Activated CD4-positive, alpha-beta T cell treated with anti-CD3 and anti-CD28 coated beads, Interleukin-2, Interleukin-6, amounts not matched to agents 100 ng/mL and 50 ng/mL, durations not matched to agents 16 hours and 8 hours (primary cell): Measurements from ENCODE around the gene BMPR1A.

ENCODE experiments used
- DNase-seq: peaks from one replicate; pipeline ENCODE4 v3.0.0-alpha.2; 2020

The BMPR1A gene

DNA sequence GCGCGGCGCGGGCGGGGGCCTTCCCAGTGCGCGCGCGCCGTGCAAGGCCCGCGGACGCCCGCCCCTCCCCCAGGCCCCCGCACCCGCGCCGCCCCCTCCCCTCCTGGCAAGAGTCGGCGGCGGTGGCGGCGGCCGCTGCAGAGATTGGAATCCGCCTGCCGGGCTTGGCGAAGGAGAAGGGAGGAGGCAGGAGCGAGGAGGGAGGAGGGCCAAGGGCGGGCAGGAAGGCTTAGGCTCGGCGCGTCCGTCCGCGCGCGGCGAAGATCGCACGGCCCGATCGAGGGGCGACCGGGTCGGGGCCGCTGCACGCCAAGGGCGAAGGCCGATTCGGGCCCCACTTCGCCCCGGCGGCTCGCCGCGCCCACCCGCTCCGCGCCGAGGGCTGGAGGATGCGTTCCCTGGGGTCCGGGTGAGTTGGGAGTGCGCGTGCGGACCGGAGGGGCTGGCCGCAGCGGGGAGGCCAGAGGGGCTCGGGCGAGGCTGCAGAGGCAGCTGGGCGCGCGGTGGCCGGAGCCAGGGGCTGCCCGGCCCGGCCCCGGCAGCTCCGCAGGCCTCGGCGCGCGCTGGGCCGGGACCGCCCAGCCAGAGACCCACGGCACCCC, at the start of gene BMPR1A:
TSS of gene BMPR1A (plus strand) at position 109 of the 602 bp plus-strand sequence. CDS start 119,400 bp downstream, outside the sequence.
- DNase-seq = no peak

DNA sequence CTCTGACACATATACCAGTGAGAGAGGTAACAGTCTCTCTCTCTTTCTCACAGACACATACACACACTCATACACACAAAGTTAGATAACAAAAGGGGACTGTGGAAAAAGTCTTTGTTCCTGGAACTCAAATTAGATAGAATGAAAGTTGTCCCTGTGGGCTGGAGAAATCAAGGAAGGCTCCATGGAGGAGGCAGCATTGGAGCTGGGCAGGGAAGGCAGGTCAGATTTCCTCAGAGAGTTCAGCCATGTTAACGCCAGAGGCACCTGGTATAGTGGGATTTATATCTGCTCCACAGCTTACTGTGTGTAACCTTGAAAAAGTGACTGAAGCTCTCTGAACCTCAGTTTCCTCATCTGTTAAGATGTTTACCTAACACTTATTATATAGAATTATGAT, 49.4 kb upstream of the BMPR1A start:
- no peak for DNase-seq

DNA sequence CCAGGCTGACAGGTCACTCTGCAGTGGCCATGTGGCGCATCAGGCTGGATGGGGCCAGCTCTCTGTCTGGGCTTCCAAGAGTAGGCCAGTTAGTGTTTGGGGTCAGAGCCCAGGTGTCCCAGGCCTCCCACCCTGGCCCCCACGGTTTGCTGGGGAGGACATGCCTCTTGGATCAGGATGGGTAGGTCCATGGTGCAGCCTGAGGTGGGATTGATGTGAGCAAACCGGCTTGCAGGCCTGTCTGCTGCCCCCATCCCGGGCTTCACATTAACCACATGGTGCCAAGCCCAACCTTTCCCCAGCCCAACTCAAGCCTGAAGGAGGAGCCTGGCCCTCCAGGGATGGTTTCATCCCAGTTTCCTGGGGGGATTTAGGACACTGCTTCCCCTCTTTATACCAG, 48.9 kb upstream of the BMPR1A start:
- no peak for DNase-seq

DNA sequence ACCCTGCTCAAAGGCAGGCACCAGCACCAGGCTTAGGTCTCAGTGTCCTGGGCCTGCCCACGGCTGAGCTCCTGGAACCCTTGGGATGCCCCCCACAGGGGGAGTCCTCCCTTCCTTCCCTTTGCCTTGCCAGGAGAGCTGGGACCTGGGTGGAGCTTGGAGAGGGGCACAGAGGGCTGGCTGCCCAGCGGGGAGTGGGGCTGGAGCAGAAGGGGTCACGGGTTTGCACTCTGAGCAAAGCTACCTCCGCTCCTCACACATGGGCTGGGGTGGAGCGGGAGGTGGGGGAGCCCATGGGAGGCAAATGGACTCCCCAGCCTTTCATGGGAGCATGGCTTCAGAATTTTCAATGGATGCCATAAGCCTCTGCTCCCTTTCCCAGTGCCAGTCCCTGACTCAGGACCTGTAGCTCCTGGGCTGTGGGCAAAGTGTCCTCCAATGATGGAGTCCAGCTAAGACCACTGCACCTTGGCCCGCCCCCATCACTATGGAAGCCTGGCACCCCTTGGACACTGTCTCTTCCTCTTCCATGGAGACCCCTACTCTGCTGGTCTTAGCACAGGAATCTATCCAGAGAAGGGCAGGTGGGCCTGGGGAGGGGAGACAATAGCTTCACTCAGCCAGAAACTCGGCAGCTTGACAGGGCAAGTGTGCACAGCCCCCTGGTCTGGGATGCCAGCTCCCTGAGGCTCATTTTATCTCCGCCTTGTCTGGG, 48.2 kb upstream of the BMPR1A start:
- DNase-seq = no peak

DNA sequence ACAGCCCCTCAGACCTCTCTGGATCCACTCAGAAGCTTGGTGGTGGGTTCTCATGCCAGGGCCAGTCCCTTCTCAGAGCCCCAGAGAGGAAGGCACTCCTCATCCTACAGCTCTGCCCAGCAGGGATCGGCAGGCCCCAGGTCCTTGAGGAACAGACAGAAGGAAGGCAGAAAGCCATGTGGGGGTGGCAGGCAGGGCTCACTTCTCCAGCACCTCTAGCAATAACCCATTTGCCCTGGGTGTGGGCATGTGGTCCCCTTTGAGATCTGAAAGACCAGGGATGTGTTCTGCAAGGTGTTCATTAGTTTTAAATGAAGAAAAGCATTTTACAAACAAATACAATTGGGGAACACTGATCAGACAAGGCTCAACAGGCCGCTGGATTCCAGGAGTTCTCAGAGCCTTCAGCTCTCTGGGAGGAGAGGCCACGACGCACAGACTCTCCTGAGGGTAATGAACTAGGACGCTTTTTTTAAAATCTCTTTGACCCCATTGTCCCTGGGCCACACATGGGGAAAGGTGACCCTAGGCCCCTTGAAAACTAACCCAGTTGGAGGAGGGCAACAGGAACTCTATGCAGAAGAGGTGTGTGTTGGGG, 47.5 kb upstream of the BMPR1A start:
- DNase-seq = no peak

DNA sequence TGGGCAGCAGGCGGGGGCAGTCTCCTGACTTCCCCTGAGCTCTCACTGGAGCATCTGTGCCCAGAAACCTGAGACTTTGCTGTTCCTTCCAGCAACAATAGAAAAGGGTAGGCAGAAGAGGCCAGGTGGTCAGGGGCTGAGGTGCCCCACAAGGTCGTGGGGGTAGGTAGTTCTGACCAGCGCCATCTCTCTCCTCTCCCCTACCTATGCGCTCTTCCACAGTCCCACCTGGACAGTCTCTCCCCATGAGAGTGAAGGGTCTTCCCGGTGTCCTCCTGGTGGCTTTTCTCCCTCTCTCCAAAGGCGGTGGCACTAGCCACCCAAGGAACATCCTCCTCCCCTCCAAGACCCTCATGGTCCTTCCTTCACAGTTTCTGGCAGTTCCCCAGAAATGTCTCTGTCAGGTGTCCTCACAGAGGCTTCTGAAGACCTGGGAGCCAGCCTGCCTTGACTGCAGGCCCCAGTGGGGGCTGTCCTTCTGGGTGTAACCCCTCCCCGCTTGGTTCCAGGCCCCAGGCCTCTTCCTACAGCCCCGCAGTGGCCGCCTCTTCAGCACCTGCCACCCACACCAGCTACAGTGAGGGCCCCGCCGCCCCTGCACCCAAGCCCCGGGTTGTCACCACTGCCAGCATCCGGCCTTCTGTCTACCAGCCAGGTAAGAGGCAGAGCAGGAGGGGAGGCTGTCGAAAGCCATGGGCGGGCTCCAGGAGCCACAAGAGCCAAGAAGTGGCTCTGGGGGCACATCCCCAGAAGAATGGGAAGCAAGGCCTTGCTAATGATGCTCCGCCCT, 46.8 kb upstream of the BMPR1A start:
- DNase-seq = no peak

DNA sequence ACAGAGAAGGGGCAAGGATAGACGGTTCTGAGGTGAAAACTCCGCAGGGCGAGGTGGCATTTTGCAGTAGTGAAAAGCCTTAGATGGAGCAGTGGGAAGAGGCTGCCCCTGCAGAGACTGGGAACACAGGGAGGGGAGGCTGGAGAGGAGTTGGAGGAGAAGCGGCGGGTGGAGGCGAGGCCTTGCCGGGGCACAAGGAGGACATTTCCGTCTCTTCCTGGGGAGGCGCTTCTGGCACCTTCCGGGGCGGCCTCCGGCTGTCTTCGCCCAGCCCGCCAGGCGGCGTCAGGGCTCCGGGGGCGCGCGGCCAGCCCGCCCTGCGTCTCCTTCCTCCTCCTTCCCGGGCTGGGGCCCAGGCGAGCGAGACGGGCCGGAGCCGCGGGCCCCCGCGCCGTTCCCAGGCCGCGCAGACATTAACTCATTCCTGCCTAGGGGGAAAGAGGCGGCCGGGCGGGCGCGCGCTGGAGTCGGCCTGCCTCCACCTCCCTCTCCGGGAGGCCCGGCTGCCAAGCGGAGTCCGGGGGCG, 45.4 kb upstream of the BMPR1A start:
- DNase-seq = peak; percentile 91

DNA sequence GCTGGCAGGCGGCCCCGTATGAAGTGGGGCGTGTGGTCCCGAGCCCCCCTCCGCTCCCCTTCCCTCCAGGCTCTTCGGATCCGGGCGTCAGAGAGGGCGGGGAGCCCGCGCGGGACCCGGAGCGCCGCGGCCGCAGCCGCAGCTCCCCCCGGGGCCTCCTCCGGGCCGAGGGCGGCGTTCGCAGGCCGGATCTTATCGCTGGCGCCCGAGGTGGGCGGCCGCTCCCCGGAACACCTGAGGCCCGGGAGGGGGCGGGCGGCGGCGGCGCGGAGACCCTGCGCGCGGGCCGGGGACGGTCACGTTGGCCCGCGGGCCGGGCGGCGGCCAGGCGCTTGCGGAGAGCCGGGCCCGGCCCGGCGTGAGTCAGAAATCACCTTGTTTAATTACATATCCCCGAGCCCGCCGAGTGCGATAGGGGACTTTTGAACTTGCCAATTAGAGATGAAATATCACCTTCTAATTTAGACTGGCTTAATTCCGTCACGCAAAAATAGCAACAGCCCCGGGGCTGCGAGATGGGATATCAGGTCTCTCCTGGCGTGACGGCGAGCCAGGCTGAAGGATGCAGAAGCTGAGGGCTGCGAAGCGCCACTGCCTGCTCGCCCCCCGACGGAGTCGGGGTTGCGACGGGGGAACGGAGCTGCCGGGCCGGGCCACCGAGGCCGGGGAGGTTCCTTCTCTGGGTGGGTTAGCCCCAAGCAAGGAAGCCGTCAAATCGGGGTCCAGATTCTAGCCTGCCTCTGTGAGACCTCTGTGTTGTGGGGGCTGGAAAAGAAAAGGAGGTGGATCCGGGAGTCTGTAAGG, 44.7 kb upstream of the BMPR1A start:
- DNase-seq = peak; percentile 55

DNA sequence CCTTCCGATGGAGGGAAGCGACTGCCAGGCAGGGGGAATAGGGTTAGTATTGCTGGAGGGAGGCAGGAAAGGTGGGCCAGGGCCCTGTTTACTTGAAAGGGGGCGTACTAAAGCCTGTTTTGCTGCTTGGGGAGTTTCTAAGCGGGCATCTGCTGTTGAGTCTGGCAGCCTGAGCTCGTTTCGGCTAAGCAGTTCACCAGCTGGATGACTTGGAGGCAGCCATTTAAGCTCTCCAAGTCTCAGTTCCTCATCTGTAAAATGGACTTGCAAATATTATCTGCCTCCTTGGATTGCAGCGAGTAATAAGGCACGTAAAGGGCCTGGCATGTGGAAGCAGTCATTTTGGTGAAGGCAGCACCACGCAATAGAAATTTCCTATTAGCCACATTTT, 44.1 kb upstream of the BMPR1A start:
- no peak for DNase-seq

DNA sequence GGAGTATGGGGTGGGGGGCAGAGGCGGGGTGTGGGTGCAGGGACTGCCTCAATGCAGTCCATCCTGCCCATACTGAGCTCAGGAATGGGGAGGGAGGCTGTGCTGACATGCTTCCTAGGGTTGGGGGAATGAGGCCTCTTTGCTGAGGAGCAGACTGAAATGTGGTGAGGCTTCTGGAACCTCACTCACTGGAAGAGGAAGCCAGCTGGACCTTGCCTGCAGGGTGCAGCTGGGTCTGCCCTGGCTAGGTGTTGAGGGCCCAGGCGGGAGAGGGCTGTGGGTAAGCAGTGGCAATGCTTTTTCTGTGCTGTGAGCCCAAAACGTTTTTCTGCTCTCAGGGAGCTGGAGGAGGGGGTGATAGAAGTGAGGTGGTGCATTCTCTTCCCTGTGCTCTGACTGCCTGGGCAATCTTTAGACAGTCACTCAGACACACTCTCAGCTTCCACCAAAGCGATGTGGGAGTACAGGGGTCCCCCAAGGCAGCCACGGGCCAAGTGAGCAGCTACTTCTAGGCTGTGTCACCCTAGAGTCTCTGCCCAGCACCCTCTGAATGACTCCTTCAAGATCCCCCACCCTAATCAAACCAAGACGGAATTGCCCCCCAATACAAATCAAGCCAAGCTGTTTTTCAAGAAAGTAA, 41.1 kb upstream of the BMPR1A start:
- no peak for DNase-seq

DNA sequence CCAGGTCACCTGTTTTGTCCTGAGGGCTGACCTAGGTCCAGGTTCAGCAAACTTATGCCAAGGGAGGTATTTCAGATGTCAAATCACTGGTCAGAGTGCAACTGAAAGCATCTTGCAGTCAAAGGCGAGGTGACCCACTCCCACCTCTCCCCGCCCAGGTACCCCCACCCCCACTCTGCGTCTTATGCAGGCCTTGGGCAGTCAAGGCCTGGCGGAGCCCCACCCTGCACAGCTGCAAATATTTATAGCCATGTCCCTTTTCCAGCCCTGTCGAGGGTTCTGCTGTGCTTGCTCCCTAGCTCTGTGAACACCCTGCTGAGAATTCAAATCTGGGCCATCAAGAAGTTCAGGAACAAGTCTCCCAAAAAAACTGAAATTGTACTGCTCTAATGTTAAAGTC, 40.6 kb upstream of the BMPR1A start:
- no peak for DNase-seq

DNA sequence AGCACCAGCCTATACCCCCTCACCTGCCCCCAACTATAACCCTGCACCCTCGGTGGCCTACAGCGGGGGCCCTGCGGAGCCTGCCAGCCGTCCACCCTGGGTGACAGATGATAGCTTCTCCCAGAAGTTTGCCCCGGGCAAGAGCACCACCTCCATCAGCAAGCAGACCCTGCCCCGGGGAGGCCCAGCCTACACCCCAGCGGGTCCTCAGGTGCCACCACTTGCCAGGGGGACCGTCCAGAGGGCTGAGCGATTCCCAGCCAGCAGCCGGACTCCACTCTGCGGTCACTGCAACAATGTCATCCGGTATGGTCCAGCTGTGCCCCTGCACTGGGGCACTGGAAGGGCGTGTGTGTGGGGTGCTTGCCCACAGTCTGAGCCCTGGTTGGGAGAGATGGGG, 40.0 kb upstream of the BMPR1A start:
- no peak for DNase-seq

DNA sequence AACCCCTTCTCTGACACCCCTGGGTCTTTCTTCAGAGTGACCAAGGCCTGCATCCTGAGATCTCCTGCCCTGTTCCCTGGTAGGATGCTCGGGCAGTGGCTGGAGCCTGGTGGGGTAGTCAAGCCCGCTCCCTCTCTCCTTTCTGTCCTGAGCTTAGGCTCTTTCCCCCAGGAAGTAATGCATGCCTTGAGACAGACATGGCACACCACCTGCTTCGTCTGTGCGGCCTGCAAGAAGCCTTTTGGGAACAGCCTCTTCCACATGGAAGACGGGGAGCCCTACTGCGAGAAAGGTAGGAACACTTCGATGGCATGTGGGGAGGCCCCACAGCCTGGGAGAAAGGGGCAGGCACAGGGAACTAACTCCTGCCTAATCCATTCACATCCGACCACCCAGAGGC, 37.9 kb upstream of the BMPR1A start:
- no peak for DNase-seq

DNA sequence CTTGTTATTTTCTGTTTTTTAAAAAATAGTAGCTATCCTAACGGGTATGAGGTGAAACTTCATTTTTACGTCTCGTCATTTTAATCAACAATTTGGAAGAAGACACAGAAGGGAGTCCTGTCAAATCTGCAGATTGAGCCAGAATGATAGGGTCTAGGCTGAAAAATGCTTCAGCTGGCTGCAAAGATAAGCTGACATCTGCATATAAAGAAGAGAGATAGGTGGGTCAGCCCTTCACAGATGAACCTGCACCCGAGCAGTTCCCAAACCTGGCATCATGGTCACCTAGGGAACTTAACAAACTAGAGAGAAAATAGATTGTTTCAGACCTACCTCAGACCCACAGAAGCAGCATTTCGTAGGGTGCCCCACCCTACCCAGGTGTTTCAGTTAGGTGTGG, 35.2 kb upstream of the BMPR1A start:
- no peak for DNase-seq

DNA sequence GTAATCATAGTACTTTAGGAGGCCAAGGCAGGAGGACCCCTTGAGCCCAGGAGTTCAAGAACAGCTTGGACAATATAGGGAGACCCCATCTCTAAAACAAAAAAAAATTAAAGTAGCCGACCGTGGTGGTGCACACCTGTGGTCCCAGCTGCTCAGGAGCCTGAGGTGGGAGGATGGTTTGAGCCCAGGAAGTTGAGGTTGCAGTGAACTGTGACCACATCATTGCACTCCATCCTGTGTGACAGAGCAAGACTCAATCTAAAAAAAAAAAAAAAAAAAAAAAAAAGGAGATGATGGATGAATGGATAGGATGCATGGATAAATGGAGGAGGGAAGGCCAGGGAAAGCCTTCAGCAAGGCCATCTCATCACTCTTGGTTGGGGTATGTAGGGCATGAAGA, 33.4 kb upstream of the BMPR1A start:
- peak; percentile 12 for DNase-seq

DNA sequence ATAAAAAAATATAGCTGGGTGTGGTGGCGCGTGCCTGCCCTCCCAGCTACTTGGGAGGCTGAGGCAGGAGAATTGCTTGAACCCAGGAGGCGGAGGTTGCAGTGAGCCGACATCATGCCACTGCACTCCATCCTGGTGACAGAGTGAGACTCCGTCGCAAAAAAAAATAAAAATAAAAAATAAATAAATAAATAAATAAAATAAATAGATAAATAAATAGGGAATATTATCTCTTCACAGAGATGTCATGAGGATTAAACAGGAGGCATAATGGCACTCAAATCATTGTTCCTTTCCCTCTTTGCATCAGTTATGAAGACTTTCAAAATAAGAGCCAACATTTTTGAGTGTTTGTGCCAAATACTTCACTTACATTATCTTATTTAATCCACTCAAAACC, 32.0 kb upstream of the BMPR1A start:
- DNase-seq = no peak

DNA sequence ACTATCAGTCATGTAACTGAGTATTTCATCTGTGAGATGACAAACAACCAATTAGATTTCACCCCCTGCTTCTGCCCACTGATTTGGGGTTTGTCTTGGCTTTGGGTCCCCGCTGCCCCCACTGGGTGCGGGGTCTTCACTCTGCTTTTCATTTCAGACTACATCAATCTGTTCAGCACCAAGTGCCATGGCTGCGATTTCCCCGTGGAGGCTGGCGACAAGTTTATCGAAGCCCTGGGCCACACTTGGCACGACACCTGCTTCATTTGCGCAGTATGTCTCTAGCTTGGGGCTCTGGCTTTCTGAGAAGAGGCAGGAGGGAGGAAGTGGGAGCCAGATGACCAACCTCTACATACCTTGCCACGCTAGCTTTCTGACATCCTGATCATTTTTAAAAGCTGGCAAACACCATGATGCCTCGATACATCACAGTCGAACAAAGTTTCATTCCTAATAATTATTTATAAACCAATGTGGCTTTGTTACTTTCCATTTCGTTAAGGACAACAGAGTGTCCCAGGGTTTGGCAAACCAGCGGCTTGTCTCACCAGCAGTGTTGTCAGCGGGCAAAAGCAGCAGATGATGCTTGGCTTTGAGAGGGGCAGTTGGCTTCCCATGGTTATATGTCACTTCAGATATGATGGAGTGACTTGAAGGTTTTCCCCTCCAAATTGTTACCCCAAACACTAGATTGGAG, 30.3 kb upstream of the BMPR1A start:
- no peak for DNase-seq

DNA sequence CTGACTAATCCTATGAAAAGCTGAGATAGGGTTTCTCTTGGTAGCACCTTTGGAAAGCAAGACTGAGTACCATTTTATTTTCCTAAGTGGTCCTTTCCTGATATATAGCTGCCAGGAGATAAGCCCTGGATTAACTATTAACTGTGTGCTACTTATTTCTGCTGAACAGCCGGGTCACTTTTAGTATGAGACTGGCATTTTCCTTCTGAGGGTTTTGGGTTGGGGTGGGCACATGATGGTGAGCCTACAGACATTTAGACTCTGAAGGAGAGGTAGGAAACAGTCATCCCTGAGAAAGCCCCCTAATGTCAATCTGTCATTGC, 29.8 kb upstream of the BMPR1A start:
- no peak for DNase-seq

DNA sequence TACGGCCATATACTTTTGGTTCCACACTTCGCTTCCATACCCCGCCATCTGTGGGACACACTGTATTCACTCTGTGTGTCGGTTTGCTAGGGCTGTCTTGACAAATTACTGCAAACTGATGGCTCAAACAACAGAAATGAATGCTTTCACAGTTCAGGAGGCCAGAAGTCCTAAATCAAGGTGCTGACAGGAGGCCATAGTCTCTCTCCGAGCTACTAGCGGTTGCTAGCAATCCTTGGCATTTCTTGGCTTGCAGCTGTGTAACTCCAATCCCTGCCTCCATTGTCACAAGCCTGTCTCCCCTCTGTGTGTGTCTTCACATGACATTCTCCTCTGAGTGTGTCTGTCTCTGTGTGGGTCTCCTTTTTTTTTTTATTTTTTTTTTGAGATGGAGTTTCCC, 28.9 kb upstream of the BMPR1A start:
- no peak for DNase-seq

DNA sequence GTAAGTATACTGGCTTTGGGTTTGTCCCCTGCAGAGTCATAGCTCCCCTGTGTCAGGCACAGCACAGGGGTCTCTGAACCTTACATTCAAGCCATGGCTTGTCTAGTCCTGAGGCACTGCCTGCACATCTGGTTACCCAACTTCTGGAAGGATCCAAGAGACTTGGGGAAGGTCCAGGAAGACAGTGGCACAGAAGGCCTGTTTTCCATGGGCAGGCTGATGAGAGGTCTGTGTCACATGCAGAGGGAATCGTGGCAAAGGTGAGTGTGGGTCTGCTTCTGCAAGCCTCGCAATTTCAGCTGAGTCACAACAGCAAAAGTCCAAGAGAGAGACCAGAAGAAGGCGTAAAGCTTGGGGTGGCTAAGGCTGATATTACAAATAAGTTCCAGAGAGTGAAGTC, 28.4 kb upstream of the BMPR1A start:
- DNase-seq = no peak

DNA sequence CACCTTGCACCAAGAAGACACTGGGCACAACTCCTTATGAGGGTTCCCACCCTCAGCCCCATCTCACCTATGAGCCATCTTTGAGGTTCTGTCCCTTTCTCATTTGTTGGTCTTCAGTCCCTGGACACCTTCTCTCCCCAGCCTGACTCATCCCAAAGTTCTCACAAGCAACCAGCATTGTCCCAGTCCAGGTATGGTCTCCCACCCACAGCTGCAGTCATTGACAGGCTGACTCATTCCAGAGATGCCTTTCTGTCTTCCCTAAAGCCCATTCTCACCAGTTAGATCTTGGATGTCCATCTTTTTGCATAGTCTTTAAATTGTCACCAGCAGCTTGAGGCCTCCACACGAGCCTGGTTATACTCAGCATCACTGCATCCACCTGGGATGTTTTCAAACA, 26.7 kb upstream of the BMPR1A start:
- DNase-seq = no peak

DNA sequence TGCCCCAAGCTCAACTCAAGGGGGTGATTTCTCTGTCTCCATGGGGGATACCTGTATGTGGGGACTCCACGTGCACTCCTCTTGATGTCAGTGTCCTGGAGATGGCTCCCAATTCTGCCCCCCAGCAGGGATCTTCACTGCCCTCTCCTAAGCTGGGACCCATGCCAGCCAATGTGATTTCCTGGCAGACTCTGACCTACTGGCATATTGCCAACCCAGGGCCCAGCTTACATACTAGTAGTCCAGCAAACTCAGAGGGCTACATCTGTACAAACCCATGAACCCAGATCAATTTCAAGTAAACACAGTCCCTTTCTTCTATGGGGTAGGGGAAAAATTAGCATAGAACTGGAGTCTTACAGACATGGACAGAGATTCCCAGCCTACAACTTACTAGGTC, 26.2 kb upstream of the BMPR1A start:
- DNase-seq = no peak
